Activated CD8-positive, alpha-beta T cell treated with anti-CD3 and anti-CD28 coated beads, Interleukin-2, amount 10 ng/mL, durations not matched to agents 7 days and 5 days (primary cell): ENCODE results near the gene DOCK1. TPM values are rescaled to one million over a fixed set of nuclear protein-coding genes. Genes with fewer than 3 reads are reported as not detected.

Source experiments
- ATAC-seq: fragments of 150-1000 bp; cut with Tn5 transposase; one replicate; pipeline ENCODE4 v1.10.0; 2021; ENCODE audit warnings: moderate library complexity
- CTCF ChIA-PET: fragments of 350-600 bp; sonication (Branson Sonifier 250); formaldehyde crosslinking; loops from one replicate; lab custom pipeline; 2021; ENCODE audit warnings: antibody characterized with exemption; lab: Charles Lee
- POLR2A ChIA-PET: fragments of 350-600 bp; sonication (Branson Sonifier 250); formaldehyde crosslinking; loops from one replicate; lab custom pipeline; 2021; ENCODE audit warnings: antibody characterized with exemption; lab: Charles Lee
- DNase-seq: peaks from one replicate; pipeline ENCODE4 v3.0.0-alpha.2; 2020
- H3K27ac Mint-ChIP-seq: one replicate; pipeline ENCODE4 v1.8.0; 2021; ENCODE audit warnings: mild to moderate bottlenecking, mixed read lengths
- H3K27me3 Mint-ChIP-seq: one replicate; pipeline ENCODE4 v1.8.0; 2021; ENCODE audit warnings: low read depth, mixed read lengths
- H3K36me3 Mint-ChIP-seq: one replicate; pipeline ENCODE4 v1.8.0; 2021; ENCODE audit warnings: low read depth, mixed read lengths
- H3K4me1 Mint-ChIP-seq: one replicate; pipeline ENCODE4 v1.8.0; 2021; ENCODE audit warnings: low read depth, mixed read lengths
- H3K4me3 Mint-ChIP-seq: one replicate; pipeline ENCODE4 v1.8.0; 2021; ENCODE audit warnings: mild to moderate bottlenecking, mixed read lengths
- H3K9me3 Mint-ChIP-seq: one replicate; pipeline ENCODE4 v1.8.0; 2022; ENCODE audit warnings: mixed read lengths; ENCODE audit not compliant: insufficient read depth
- total RNA-seq, 2 experiments: library from RNA; stranded (reverse); gene quantifications; one replicate each; pipeline ENCODE4 v1.2.3, GENCODE V29; 2021

Gene DOCK1
- total RNA-seq, 2 experiments from 2014 or later = not detected

DNA sequence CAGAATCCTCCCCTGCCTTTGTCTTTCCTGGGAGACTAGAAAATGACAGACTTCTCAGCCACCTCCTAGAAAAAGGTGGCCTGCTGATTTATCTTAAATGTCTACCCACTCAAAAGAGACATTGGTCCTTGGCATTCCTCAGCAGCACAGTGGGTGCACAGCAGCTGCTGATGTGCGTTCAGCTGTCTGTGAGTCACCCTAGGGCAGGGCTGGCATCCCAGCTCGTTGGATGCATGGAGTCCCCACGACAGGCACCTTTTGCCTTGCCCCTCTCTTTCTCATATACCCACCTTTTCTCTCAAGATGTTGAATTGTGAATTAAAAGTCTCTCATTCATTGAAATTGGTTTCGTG lies 113.0 kb downstream of the DOCK1 start:
- Mint-ChIP-seq H3K4me3 (no peak overlapping the region), H3K27ac (no peak overlapping the region), H3K9me3 (no peaks in the 10 kb centered on the region), H3K27me3 (no peaks in the 10 kb centered on the region), H3K36me3 (no peaks in the 10 kb centered on the region), H3K4me1 (no peaks in the 10 kb centered on the region)
- no peak for ATAC-seq
- no peak for DNase-seq
- CTCF ChIA-PET = no interaction called here
- POLR2A ChIA-PET = no interaction called here

DNA sequence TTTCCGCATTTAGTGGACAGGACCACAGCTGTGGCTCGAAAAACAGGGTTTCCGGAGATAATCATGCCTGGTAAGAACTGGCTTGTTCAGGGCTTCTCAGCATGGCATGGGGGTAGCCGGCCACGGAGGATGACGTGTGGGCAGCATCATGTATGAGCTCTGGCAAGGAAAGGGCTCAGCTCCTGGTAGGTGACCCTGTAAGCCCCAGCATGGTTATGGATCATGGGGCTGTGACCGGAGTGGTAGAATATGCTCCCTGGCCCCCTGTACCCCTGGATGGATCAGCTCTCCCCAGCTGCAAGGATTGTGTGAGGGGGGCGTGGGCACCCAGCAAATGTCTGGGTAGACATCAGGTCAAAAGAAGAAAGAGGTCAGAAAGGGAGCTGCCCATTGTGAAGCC lies 113.5 kb downstream of the DOCK1 start:
- POLR2A ChIA-PET = no interaction called here
- CTCF ChIA-PET = no interaction called here
- Mint-ChIP-seq H3K36me3 (no peaks in the 10 kb centered on the region), H3K4me3 (no peak overlapping the region), H3K27ac (no peak overlapping the region), H3K4me1 (no peaks in the 10 kb centered on the region), H3K27me3 (no peaks in the 10 kb centered on the region), H3K9me3 (no peaks in the 10 kb centered on the region)
- DNase-seq (no peak), ATAC-seq (no peak)

DNA sequence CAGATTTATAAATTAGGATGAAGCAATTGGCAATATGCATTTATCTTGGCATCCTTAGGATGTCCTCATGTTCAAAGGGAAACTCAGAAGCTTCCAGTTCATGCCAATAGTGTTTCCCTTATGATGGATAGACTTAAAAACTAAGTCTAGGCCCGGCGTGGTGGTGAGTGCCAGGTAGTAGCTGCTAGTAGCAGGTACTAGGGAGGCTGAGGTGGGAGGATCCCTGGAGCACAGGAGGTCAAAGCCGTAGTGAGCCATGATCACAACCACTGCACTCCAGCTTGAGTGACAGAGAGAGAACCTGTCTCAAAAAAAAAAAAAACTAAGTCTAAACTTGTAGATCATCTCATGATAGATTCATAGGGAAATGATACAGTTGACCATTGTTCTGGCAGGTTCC lies 115.0 kb downstream of the DOCK1 start:
- CTCF ChIA-PET = no interaction called here
- no peaks in the 10 kb centered on the region for H3K4me1 Mint-ChIP-seq

DNA sequence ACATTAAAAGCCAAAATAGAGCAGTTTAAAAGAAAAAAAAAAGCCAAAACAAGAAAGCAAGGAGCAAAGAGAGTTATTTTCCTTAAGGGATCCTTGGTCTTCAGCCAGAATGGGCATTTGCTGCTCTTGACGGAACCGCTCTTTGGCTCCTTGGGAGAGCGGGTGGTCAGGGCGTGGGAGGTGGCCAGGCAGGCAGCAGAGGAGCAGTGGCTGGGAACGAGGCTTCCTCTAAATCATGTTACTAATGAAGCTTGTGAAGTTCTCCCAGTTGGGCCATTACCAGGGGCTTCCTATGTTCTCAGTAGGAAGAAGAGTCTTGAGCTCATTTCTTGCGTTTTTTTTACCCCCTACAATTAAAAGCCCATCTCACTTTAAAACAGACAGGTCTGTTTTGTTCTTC lies 116.6 kb downstream of the DOCK1 start:
- no peaks in the 10 kb centered on the region for H3K9me3 Mint-ChIP-seq
- H3K27ac Mint-ChIP-seq = no peak overlapping the region
- no peaks in the 10 kb centered on the region for H3K36me3 Mint-ChIP-seq
- H3K4me1 Mint-ChIP-seq = no peaks in the 10 kb centered on the region
- no peak for ATAC-seq
- no peaks in the 10 kb centered on the region for H3K27me3 Mint-ChIP-seq
- CTCF ChIA-PET = no interaction called here
- no peak for DNase-seq
- POLR2A ChIA-PET = no interaction called here
- H3K4me3 Mint-ChIP-seq = no peak overlapping the region

More for the DNA sequence above, 115.0 kb downstream of the DOCK1 start:
- H3K27me3 Mint-ChIP-seq = no peaks in the 10 kb centered on the region
- no peaks in the 10 kb centered on the region for H3K36me3 Mint-ChIP-seq
- no peak overlapping the region for H3K4me3 Mint-ChIP-seq
- ATAC-seq (no peak), DNase-seq (no peak)
- H3K9me3 Mint-ChIP-seq = no peaks in the 10 kb centered on the region
- H3K27ac Mint-ChIP-seq = no peak overlapping the region
- POLR2A ChIA-PET = no interaction called here

DNA sequence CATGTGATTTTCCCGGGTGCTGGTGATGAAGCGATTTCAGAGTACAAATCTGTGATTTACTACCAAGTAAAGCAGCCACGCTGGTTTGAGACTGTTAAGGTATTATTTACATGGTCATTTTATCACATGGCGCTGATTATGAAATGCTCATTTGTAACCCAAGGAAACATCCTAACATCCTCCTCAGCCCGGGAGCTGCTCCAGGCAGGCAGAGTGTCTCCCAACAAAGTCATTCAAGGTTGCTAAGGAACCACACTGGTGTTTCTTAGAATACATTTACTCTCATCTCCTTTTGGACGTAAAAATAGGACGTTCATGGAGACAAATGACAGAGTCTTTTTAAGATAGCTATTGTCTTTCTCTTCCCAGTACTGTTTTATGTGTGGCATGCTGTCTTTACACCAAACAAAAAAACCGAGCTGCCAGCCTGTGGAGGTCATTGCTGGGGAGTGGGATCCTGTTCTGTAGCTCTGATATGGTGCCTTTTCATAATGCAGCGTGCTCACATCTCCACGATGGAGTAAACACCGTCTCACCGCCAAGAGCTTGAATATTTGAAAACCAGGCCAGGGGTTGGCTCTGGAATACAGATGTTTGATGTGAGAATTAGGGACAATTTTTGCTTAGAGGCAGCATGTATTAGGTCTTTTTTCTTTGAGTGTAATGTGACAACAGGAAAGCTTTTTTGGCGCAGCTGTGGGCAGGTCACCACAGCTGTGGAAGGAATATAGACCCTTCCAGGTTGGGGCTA lies 119.6 kb downstream of the DOCK1 start:
- H3K36me3 Mint-ChIP-seq = no peaks in the 10 kb centered on the region
- H3K4me3 Mint-ChIP-seq = no peak overlapping the region
- no peak for ATAC-seq
- H3K27ac Mint-ChIP-seq = no peak overlapping the region
- H3K4me1 Mint-ChIP-seq = no peaks in the 10 kb centered on the region
- H3K27me3 Mint-ChIP-seq = no peaks in the 10 kb centered on the region
- DNase-seq = no peak
- POLR2A ChIA-PET = no interaction called here
- H3K9me3 Mint-ChIP-seq = no peaks in the 10 kb centered on the region
- CTCF ChIA-PET = no interaction called here

DNA sequence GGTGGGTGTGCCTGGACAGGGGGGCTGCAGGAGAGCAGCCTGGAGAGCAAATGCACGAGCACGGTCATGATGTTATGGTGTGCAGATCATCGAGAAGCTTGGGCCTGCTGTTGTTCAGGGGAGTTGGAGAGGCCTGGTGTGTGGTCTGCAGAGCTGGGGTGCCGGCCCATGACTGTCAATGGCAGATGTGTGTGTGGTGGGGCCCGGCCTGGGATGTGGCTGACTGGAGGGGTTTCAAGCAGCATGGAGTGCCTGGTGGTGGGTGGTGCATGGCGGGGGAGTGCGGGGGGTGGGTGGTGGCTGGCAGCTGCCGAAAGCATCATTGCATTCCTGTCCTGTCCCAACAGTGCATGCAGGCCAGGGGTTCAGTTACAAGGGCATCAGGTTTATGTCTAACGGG lies 122.6 kb downstream of the DOCK1 start:
- ATAC-seq = no peak
- ChIA-PET CTCF (no interaction called here), POLR2A (no interaction called here)
- Mint-ChIP-seq H3K36me3 (no peaks in the 10 kb centered on the region), H3K27ac (no peak overlapping the region), H3K27me3 (no peaks in the 10 kb centered on the region), H3K4me3 (no peak overlapping the region), H3K4me1 (no peaks in the 10 kb centered on the region), H3K9me3 (no peaks in the 10 kb centered on the region)
- DNase-seq = no peak

DNA sequence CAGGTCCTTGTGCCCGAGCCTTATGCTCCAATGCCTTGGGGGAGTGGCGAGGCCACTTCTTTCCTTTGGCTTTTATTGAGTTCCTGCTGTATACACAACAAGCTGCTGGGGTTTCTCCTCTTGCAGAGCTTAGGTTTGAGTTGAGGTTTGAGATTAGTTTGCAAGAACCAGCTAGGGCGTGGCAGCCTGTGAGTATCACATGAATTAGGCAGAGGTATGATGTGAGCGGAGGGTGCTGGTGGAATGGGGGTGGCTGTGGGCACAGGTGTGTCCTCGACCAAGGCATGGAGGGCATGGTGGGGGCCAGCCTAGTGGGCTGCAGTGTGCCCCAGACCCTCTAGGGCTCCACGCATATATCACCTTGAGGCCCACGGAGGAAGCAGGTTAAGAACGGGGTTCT lies 123.3 kb downstream of the DOCK1 start:
- Mint-ChIP-seq H3K27ac (no peak overlapping the region), H3K4me3 (no peak overlapping the region), H3K27me3 (no peaks in the 10 kb centered on the region), H3K4me1 (no peaks in the 10 kb centered on the region), H3K9me3 (no peaks in the 10 kb centered on the region), H3K36me3 (no peaks in the 10 kb centered on the region)
- ATAC-seq = no peak
- CTCF ChIA-PET = no interaction called here
- POLR2A ChIA-PET = no interaction called here
- DNase-seq = no peak

DNA sequence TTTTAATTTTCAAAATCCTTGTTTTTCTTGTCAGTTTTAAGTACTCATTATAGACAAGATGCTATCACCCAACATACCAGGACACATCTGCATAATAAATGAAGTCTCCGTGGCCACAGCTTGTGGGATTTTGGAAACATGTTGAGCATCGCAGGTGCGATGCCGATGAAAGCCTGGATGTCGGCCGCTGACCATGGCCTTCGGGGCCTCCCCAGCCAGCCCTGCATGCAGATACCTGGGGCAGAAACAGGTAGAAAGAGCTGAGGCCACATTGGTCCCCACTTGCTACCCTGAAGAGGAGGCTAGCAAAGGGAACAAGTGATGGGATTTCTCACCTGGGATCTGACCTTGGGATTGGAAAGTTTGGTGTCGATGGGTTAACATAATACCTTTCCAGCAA lies 123.8 kb downstream of the DOCK1 start:
- no peak for DNase-seq

DNA sequence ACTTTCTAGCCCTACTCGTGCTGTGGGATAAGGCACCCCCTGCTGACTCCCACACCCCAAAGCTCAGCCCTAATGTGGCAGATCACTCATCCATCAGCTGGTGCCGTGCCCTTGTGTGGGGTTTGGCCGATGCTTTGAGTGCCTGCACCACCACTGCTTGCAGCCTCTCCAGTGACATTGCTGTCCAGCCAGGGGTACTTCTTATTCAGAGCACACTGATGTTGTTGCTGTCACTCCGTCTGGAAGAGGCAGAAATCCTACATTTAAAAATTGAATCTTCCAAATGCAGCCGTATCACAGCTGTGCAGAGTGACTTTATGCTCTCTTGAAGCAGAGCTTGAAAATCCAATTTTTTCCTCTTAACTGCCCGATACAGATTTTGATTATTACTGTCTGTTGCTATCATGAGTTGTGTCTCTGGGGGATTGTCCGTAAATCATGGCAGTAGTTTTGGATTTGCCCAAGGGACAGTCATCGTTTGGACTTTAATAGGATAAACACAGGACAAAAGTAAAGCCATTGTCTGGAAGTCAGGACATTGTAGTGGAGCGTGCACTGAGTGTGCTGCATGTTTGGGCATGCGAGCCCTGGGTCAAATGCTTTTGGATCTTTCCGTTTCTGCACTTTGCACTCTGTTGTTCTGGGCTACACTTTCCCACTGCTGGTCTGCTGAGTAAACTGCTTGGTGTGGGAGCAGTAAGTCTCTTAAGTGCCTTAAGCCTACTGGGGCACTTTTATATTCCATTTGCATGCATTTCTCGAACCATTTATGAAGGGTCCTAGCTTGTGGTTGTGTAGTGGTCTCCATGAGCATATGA lies 128.2 kb downstream of the DOCK1 start:
- Mint-ChIP-seq H3K9me3 (no peaks in the 10 kb centered on the region), H3K36me3 (no peaks in the 10 kb centered on the region)

More for the DNA sequence above, 123.8 kb downstream of the DOCK1 start:
- H3K27me3 Mint-ChIP-seq = no peaks in the 10 kb centered on the region
- no peak overlapping the region for H3K27ac Mint-ChIP-seq
- no peak overlapping the region for H3K4me3 Mint-ChIP-seq
- CTCF ChIA-PET = no interaction called here
- POLR2A ChIA-PET = no interaction called here
- no peaks in the 10 kb centered on the region for H3K4me1 Mint-ChIP-seq
- no peaks in the 10 kb centered on the region for H3K9me3 Mint-ChIP-seq
- no peak for ATAC-seq
- no peaks in the 10 kb centered on the region for H3K36me3 Mint-ChIP-seq

DNA sequence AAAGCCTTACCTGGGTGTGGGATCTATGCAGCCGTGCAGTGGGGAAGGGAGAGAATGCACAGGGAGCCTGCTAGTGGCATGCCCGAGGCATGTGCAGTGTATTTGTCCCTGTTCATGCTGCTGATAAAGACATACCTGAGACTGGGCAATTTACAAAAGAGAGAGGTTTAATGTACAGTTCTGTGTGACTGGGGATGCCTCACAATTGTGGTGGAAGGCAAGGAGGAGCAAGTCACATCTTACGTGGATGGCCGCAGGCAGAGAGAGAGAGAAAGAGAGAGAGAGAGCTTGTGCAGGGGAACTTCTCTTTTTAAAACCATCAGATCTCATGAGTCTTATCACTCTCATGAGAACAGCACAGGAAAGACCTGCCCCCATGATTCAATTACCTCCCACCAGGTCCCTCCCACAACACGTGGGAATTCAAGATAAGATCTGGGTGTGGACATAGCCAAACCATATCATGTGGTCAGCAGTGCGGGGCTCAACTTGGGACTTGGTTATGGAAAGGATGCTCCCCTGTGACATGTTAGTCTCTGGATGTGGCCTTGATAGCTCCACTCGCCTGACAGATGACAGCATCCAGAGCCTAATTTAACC lies 128.9 kb downstream of the DOCK1 start:
- CTCF ChIA-PET = no interaction called here
- no peaks in the 10 kb centered on the region for H3K9me3 Mint-ChIP-seq
- H3K27me3 Mint-ChIP-seq = no peaks in the 10 kb centered on the region
- no peaks in the 10 kb centered on the region for H3K4me1 Mint-ChIP-seq
- H3K27ac Mint-ChIP-seq = no peak overlapping the region
- H3K36me3 Mint-ChIP-seq = no peaks in the 10 kb centered on the region
- H3K4me3 Mint-ChIP-seq = no peak overlapping the region
- POLR2A ChIA-PET = no interaction called here
- no peak for ATAC-seq
- DNase-seq = no peak

More for the DNA sequence above, 128.2 kb downstream of the DOCK1 start:
- ATAC-seq (no peak), DNase-seq (no peak)
- Mint-ChIP-seq H3K27me3 (no peaks in the 10 kb centered on the region), H3K27ac (no peak overlapping the region), H3K4me1 (no peaks in the 10 kb centered on the region), H3K4me3 (no peak overlapping the region)
- POLR2A ChIA-PET = no interaction called here
- CTCF ChIA-PET = no interaction called here

DNA sequence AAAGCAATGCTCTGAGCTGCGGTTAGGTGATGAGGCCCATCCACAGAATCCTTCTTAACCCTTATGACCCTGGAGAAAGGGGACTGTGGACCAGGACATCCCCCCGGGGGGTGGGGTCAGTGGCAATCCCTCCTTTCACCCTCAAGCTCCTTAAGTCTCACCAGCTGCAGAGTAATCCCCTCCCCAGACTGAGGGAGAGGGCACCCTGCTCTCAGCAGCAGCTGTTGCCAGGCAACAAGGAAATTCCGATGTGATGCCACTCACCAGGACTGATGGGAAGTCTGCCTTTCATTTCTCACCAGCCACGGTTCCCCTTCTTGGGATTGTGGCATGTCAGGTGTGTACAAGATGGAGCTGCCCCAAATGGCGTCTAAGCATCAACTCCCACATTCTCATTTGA lies 129.6 kb downstream of the DOCK1 start:
- no peaks in the 10 kb centered on the region for H3K9me3 Mint-ChIP-seq
- POLR2A ChIA-PET = no interaction called here
- no peaks in the 10 kb centered on the region for H3K36me3 Mint-ChIP-seq
- no peak for DNase-seq
- ATAC-seq = no peak
- CTCF ChIA-PET = no interaction called here
- H3K4me1 Mint-ChIP-seq = no peaks in the 10 kb centered on the region
- H3K27ac Mint-ChIP-seq = no peak overlapping the region
- H3K27me3 Mint-ChIP-seq = no peaks in the 10 kb centered on the region
- no peak overlapping the region for H3K4me3 Mint-ChIP-seq

DNA sequence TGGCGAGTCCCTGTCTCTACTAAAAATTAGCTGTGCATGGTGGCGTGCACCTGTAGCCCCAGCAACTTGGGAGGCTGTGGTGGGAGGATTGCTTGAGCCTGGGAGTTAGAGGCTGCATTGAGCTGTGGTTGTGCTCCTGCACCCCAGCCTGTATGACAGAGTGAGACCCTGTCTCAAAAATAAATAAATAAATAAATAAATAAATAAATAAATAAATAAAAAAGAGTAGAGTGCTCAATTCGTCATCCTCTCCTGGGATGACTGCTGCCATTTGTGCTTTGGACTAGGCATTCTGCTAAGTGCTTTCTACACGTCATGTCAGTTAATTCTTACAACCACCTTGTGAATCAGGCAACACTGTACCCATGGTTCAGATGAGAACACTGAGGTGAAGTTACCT lies 130.6 kb downstream of the DOCK1 start:
- no peak overlapping the region for H3K4me3 Mint-ChIP-seq
- no peaks in the 10 kb centered on the region for H3K9me3 Mint-ChIP-seq
- ChIA-PET CTCF (no interaction called here), POLR2A (no interaction called here)
- no peak overlapping the region for H3K27ac Mint-ChIP-seq
- no peaks in the 10 kb centered on the region for H3K36me3 Mint-ChIP-seq
- ATAC-seq (no peak), DNase-seq (no peak)
- H3K4me1 Mint-ChIP-seq = no peaks in the 10 kb centered on the region
- no peaks in the 10 kb centered on the region for H3K27me3 Mint-ChIP-seq
